GM19372 (cell line): ENCODE results near the gene ACTA2.
A peak's percentile ranks its signal among the peaks of the same experiment; 100 is the strongest.

ENCODE experiments used
- ATAC-seq: cut with Tn5 transposase; IDR thresholded peaks from one replicate; pipeline ENCODE4 v1.9.1; 2021; ENCODE audit warnings: mild to moderate bottlenecking, low read depth, moderate library complexity; ENCODE audit not compliant: unreplicated experiment

Gene ACTA2

DNA sequence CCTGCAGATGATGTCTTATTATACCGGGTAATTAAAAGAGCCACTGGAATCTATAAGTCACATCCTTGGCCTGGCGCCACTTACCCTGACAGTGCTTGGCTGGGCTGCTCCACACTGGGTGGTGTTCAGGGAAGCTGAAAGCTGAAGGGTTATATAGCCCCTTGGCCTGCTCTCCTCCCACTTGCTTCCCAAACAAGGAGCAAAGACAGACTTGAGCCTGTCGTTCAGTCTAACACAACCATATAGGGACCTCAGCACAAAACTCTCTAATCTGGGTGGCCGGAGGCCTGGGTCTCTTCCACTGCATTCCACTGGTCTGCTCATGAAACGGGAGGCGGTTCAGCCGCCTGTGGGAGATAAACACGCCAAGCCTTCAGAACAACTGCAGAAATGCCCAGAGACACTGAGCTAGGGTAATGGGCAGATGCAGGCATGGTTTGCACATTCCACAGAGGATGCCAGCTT is at the start of gene ACTA2:
TSS of gene ACTA2 (minus strand) at position 127 of the 465 bp plus-strand sequence. CDS start 3,843 bp downstream, outside the sequence.
- no peak for ATAC-seq

DNA sequence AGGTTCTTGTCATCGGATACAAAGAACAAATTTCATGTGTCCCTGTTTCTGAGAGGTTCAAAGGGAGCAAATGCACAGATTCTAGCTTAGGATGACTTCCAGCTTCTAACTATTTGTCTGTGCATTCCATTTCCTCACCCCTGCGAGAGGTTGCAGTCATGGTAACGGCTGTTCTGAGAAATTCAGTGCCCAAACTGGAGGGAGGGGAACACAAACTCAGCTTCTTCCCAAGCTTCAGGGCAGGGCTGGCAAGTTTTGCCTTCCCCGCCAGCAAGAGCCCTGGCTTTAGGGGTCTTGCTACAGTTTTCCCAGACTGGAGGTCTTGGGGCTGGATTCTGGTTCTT is 49.1 kb upstream of the ACTA2 start:
- no peak for ATAC-seq

DNA sequence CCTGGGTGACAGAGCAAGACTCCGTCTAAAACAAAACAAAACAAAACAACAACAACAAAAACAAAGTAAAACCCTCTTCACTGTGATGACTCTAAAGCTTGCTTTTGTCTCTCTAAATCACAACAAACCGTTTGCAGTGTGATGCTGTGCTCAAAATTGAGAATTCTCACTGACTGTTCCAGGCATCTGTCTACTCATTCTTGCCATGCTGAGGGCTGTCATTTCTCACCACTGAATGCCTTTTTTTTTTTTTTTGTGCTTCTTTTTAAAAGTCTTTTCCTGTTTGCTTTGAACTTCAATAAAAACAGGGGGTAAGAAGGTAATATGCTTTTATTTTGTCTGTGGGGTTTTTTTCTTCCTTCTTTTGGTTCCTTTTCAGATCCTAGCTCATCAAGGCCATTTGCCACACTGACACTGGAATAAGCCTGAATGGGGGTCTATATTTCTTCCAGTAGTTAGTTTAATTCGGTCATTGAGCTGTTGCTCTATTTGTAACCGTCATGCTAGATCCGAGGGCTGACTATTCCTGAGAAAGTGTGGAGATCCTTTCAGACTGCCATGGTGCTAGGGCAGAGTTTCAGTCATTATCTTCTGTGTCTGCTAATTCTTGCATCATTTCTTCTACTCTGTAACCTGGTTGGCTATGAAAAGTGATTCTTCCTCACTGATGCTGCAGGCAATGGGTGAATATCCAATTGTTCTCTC is 48.6 kb upstream of the ACTA2 start:
- ATAC-seq: no peak

DNA sequence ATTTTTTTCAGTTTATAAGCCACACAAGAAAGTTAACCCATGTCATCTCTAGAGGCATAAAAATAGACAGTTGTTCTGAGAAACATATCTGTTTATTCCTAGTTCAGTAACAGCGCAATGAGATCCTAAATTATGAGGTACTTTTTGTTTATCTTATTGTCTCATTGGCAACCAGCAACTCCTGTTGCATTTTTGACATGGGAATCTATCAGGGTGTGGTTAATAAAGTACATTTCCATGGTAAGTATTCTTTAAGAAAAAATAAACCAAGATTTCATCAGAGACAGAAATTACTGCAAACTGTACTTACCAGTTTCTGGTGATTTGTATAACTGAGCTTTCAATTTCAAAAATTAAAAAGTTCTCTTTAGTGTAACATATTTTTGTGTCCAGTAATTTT is 47.1 kb upstream of the ACTA2 start:
- no peak for ATAC-seq

DNA sequence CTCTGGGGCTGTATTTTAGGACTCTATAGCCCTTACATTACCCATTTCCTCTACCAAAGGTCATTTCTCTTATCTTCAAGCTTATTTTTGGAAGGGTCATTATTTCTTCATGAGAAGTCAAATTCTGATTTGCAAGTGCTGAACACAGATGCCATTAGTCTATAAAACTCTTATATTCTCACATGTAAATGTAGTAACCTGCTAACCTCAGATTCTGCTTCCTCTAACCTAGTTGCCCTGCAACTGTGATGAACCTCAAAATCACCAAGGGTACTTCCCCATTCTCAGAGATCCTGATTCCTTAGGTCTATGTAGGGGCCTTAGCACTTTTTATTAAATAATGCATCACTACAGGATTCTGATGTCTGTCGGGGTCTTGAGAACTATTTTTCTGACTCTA is 44.4 kb upstream of the ACTA2 start:
- ATAC-seq: no peak

DNA sequence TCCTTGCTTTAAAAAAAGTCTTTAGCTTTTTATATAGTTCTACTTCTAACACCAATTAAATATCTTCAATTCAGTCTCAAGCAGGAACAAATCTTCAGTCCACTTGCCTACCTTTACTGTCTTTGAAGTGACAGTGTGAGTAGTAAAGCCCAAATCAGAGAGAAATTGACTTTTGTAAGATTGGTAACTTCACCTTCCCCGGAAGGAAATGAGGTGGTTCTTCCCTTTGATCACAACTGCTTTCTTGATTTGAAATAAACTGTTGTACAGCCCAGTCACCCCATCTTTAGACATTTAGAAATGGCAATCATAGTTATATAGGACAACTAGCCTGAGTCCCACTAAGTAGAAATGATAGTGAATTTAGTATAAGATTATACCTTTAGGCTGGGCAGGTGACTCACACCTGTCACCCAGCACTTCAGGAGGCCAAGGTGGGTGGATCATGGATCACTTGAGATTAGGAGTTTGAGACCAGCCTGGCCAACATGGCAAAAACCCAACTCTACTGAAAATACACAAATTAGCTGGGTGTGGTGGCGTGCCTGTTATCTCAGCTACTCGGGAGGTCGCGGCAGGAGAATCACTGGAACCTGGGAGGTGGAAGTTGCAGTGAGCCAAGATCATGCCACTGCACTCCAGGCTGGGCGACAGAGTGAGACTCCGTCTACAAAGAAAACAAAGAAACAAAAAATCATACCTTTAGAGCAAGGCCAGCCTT is 42.7 kb upstream of the ACTA2 start:
- no peak for ATAC-seq

DNA sequence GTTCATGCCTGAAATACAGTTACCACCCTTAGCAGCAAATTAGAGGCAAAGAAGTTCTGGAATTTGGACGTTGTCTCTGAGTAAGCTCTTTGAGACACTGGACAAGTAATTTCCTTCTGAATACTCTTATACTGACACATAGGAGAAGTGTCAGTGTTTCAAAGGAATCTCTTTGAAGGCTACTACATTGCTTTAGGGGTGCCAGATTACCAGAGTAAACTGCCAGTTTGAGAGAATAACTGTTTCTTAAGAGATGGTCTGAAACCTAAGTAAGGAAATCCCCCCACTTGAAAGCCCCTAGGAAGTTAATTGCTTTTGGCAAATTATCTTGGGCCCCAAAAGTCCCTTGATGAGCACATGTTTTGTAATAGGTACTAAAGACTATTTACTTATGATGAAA is 41.4 kb upstream of the ACTA2 start:
- ATAC-seq: no peak

DNA sequence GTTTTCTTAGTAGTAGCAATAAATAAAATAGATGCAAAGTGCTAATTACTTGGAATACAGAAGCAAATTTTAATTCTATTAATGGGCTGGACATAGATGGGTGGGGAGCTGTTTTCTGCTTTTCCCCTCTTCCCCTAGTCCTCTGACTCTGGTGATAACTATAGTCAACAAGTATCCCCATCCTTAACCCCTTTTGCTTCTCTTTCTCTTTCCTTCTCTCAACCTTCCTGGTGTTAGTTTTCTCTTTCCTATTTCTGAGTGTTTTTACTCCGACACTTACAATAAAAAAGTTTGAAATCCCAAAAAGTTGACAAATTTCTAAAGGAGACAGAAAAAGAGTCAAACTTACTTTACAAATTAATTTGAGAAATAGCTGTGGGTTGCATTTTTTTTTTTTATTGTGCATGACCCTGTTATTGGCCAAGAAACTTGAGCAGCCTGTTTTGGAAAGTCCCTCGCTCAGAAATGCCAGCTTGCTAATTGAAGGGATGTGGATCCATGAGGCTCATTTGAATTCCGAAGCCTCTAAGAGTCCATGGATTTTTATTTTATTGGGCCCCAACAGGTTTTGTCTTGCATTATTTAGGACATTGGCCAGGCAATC is 40.5 kb upstream of the ACTA2 start:
- ATAC-seq: no peak

DNA sequence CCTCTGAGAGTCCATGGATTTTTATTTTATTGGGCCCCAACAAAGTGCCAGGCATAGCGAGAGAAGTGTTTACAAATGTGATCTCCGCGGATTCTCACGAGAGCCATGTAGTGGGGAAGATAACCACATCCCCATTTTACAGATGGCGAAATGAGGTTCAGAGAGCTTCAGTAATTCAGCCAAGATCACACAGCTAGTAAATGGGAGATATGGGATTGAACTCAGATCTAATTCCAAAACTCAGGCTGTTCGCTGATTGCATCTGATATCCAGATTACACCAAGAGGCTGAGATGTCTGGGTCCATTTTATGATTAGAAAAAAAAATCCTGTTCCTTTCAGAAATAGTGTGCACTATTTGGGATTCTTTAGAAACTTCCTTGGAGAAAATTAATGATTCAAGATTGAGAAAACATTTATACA is 39.3 kb upstream of the ACTA2 start:
- ATAC-seq: no peak

DNA sequence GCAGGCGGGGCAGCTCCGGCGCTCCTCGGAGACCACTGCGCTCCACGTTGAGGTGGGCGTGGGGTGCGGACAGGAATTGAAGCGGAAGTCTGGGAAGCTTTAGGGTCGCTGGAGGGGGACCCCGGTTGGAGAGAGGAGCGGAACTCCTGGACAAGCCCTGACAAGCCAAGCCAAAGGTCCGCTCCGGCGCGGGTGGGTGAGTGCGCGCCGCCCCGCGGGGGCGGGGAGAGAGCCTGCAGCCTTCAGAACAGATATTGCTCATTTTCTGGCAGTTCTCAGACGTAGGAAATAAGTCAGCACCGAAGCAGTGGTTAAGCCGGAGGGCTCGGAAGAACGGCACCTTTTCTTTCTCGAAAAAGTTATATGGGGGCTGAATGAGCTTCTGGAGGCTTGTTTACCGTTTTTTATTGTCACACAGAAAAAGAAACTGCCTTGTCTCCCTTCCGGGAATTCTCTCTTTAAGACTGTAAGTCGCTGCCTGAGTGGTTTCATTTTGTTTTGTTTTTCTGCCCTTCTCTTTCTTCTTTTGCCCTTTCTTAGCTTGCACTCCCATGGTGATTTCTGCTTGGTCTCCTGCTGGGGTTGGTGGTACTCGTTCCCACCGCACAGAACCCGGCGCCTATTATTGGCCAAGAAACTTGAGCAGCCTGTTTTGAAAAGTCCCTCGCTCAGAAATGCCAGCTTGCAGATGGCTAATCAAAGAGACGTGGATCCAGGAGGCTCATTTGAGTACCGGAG is 38.8 kb upstream of the ACTA2 start:
- ATAC-seq: peak; percentile 33

DNA sequence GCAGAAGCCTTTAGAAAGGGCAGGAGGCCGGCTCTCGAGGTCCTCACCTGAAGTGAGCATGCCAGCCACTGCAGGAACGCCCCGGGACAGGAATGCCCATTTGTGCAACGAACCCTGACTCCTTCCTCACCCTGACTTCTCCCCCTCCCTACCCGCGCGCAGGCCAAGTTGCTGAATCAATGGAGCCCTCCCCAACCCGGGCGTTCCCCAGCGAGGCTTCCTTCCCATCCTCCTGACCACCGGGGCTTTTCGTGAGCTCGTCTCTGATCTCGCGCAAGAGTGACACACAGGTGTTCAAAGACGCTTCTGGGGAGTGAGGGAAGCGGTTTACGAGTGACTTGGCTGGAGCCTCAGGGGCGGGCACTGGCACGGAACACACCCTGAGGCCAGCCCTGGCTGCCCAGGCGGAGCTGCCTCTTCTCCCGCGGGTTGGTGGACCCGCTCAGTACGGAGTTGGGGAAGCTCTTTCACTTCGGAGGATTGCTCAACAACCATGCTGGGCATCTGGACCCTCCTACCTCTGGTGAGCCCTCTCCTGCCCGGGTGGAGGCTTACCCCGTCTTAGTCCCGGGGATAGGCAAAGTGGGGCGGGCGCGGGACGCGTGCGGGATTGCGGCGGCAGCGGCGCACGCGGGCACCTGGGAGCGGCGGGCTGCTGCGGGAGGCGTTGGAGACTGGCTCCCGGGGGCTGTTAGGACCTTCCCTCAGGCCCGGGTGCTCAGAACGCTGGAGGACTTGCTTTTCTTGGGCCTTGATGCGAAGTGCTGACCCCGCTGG is 38.0 kb upstream of the ACTA2 start, which contains the start of gene FAS:
TSS of gene FAS (plus strand) at position 415 of the 777 bp plus-strand sequence. CDS start at position 494, 79 bp downstream.
- ATAC-seq: peak; percentile 47

DNA sequence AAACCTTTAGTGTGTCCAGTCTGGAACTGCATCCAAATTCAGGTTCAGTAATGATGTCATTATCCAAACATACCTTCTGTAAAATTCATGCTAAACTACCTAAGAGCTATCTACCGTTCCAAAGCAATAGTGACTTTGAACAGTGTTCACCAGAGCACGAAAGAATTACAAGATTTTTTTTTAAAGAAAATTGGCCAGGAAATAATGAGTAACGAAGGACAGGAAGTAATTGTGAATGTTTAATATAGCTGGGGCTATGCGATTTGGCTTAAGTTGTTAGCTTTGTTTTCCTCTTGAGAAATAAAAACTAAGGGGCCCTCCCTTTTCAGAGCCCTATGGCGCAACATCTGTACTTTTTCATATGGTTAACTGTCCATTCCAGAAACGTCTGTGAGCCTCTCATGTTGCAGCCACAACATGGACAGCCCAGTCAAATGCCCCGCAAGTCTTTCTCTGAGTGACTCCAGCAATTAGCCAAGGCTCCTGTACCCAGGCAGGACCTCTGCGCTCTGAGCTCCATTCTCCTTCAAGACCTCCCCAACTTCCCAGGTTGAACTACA is 37.3 kb upstream of the ACTA2 start:
- peak; percentile 5 for ATAC-seq

DNA sequence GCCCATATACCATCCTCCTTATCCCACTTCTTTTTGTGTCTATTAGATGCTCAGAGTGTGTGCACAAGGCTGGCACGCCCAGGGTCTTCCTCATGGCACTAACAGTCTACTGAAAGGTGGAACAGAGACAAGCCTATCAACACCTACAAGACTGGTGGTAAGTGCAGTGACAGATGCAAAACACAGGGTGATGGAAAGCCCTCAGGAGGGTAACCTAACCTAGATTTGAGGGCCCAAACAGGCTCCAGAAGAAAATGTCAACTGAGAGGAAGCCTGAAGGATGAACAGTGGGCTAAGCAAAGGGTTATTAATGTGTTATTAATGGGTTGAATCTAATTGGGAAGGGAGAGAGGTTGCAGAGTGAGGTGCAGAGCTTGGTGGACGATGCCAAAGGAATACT is 36.9 kb upstream of the ACTA2 start:
- ATAC-seq: no peak

DNA sequence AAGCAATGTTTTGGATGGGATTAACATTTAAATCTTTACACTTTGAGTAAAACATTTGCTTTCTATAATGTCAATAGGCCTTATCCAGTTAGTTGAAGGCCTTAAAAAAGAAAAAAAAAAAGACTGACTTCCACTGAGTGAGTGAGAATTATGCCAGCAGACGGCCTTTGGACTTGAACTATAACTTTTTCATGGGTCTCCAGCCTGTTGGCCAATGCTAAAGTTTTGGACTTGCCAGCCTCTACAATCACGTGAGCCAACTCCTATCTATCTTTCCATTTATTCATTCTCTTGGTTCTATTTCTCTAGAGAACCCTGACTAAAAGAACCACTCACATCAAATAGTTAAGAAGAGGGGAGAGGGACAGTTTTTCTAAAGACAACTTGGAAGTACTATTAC is 35.3 kb upstream of the ACTA2 start:
- no peak for ATAC-seq

DNA sequence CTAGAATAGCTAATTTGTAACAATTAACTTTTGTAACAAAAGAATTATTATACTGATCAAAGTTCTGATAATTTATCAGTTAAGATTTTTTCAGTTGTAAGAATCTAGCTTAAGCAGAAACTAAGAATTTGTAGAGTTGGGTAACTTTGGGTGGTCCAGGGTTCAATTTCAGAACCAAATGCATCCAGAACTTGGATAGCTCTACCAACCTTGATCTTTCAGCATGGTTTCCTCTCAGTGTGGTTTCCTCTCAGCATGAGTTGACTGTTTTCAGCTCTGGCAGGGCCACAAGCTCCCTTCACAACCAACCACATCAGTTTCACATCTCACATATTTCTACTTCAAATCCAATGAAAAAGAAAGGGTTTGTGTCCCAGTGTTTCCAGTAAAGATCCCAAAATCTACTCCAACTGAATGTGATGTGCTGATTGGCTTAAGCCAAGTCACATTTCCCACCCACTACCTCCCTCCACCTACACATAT is 34.7 kb upstream of the ACTA2 start:
- ATAC-seq: no peak

DNA sequence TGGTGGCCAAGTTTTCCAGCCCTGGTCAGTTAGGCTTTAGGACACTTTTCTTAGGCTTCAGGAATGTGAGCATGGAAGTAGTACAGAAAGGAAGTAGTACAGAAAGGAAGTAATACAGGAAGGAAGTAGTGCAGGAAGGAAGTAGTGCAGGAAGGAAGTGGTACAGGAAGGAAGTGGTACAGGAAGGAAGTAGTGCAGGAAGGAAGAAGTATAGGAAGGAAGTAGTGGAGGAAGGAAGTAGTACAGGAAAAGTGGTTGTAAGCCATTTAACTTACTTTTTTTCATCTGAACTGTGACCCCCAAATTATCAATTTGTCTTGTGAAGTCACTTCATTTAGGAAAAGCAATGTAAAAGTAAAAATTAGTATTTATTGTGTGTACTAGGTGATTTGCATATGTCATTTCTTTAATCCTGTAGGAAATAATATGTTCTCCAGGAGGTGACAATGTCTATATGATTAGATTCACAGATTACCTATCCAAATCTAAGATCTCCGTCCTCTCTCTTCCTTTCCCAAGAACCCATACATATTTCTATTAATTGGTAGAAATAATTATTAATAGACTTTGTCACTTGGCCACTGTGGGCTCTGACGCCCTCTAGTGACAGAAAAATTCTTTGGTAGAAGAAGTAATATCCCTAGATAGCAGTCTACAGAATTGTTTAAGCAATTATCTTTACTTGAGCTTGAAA is 34.1 kb upstream of the ACTA2 start:
- no peak for ATAC-seq

DNA sequence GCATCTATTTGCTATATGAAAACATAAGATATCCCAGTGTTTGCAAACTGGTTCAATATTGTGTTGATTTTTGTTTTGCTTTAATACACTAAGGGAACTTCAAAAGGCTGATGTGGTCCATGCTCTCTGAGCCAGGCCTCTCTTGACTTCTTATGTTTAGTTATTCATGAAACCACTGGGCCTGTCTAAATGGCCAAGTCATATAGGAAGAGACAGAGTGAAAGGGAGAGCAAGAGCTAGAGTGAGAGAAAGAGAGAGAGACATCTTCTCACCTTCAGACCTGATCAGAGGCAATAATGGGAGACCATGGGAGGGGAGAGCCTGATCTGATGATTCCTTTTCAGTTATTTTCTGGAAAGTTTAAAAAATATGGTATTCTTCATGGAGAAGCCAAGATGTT is 32.0 kb upstream of the ACTA2 start:
- ATAC-seq: no peak

DNA sequence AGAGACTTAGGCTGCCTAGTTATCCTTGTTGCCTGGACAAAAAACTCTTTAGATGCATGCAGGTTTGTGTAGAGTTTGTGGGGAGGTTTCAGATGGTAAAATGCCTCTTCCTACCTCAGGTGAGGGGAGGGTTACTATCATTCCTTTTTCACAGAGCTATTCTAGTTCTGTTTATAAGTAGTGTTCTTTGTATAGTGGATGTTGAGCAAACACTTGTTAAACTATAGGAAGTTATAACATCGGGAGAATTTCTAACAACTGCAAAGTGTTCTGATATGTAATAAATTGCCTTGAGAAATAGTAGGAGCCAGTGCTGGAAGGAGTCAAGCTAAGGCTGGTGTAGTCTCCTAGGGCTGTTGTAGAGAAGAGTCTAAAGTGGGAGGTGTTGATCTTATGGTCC is 31.4 kb upstream of the ACTA2 start:
- no peak for ATAC-seq

DNA sequence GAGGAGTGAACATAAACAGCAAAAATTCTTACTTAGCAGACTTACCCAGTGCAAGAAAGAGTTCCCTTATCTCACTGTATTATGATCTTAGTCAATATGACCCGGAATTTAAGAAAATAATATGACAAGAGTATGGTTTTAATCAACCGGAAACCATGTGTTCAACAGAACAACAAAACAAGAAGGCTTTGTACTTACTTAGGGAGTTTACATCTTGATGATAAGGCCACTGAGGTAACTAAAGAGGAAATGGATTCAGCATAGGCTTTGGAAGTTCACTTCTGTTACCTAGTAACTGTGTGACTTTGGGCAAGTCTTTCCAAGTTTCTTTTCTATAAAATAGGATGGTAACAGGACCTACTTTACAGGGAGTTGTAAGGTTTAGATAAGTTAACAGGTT is 30.6 kb upstream of the ACTA2 start:
- ATAC-seq: no peak
